ENCODE results near the gene PLPP2. TPM values are rescaled to one million over a fixed set of nuclear protein-coding genes. Genes with fewer than 3 reads are reported as not detected.

The PLPP2 gene
- total RNA-seq, 3 donors from 2014 or later (not counting 1 experiment from before 2014, with no cell fraction given): 0.85 to 6.2 (median 1.0) TPM

DNA sequence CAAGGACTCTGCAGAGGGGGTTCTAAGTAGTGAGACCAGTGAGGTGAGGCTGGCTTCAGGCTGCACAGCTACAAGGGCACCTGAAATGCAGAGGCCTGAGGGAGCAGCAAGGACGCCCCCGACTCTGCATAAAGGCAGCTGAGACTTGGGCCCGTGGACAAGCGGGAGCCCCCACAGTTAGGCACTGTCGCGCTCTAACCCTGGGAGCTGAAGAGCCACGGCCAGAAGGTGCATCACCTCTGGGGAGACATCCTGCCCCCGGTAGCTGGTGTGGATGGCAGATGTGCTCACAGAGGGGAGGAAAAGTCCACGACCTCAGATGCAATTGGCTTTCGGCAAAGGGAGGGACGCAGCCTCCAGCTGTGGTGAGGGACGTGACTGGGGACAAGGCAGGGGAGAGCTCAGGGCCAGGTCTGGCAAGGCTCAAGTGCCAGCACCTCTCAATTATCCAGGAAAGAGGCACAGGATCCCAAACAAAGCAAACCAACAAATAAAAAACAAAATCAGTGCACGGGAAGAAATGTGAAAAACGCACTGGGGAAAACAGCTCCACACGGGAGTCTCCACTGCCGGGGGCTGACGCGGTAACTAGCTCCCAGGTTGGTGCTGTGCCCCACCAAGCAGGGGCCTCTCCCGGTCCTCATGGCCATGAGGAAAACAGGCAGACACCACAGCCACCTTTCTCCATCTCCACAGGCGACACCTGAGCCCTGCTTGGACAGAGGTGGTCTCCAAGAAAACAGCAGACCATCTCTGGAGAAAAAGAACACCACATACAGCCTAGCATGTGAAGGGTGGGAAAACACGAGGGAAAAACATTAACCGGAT, 23.0 kb upstream of the PLPP2 start:
- H3K36me3 ChIP-seq (ENCODE audit: control insufficient read depth, insufficient read depth, low read length): peaks cover 22% of the 10 kb centered on the region
- ATAC-seq (no peak), DNase-seq (no peak)
- Mint-ChIP-seq H3K4me3 (no peak overlapping the region), H3K27me3 (ENCODE audit: low read depth in 2 of 2) (no peaks in the 10 kb centered on the region), H3K4me1 (peaks cover 12 to 14% of the 10 kb centered on the region in 2 donors), H3K9me3 (no peaks in the 10 kb centered on the region), H3K36me3 (no peaks in the 10 kb centered on the region), H3K27ac (no peak overlapping the region)
- no peaks in the 10 kb centered on the region for H3K4me1 ChIP-seq (ENCODE audit: control insufficient read depth, insufficient read depth, low read length)
- no peak overlapping the region for H3K4me3 ChIP-seq (ENCODE audit: low read length)
- H3K27me3 ChIP-seq (ENCODE audit: control insufficient read depth, insufficient read depth, low read length): no peaks in the 10 kb centered on the region
- no peak for TF ChIP-seq CTCF (IDR thresholded peaks at IDR 0.05)
- intact Hi-C loops (cut with micrococcal nuclease): no loop called here
- H3K9me3 ChIP-seq (ENCODE audit: control insufficient read depth, insufficient read depth, low read length): no peaks in the 10 kb centered on the region
- 96% methylated on average over 20 of the region's 22 CpGs for WGBS (ENCODE audit: insufficient coverage)
- H3K27ac ChIP-seq (ENCODE audit: low read length): no peak overlapping the region

- Histone ChIP-seq H3K4me1 (ENCODE audit: control insufficient read depth, insufficient read depth, low read length) (no peaks in the 10 kb centered on the region), H3K27me3 (ENCODE audit: control insufficient read depth, insufficient read depth, low read length) (no peaks in the 10 kb centered on the region), H3K27ac (ENCODE audit: low read length) (no peak overlapping the region), H3K36me3 (ENCODE audit: control insufficient read depth, insufficient read depth, low read length) (peaks cover 22% of the 10 kb centered on the region), H3K4me3 (ENCODE audit: low read length) (no peak overlapping the region), H3K9me3 (ENCODE audit: control insufficient read depth, insufficient read depth, low read length) (no peaks in the 10 kb centered on the region)
- Mint-ChIP-seq H3K4me3 (no peak overlapping the region), H3K27ac (no peak overlapping the region), H3K9me3 (no peaks in the 10 kb centered on the region), H3K36me3 (no peaks in the 10 kb centered on the region), H3K4me1 (peaks cover 11 to 13% of the 10 kb centered on the region in 2 donors), H3K27me3 (ENCODE audit: low read depth in 2 of 2) (no peaks in the 10 kb centered on the region)
- DNase-seq (no peak), ATAC-seq (no peak)
- no peak for TF ChIP-seq CTCF (IDR thresholded peaks at IDR 0.05)
- intact Hi-C loops (cut with micrococcal nuclease): no loop called here
- WGBS (ENCODE audit: insufficient coverage): 94% methylated on average over 23 of the region's 23 CpGs
Observed at GRCh38 chr19:313169-313987, 22.2 kb upstream of the PLPP2 start.

DNA sequence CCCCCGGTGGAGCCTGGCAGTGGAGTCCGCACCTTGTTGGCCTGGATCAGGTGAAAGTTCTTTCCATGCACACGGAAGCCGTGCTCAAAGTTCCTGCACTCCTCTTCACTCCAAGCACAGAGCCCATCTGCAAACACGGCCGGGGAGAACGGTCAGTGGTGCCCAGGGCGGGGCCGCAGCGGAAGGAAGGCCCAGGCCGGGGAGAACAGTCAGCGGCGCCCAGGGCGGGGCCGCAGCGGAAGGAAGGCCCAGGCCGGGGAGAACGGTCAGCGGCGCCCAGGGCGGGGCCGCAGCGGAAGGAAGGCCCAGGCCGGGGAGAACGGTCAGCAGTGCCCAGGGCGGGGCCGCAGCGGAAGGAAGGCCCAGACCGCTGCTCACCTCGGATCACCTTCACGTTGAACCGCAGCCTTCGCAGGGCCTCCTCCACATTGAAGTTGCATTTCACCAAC, 20.6 kb upstream of the PLPP2 start:
- Histone ChIP-seq H3K36me3 (ENCODE audit: control insufficient read depth, insufficient read depth, low read length) (peaks cover 30% of the 10 kb centered on the region), H3K27me3 (ENCODE audit: control insufficient read depth, insufficient read depth, low read length) (no peaks in the 10 kb centered on the region), H3K27ac (ENCODE audit: low read length) (no peak overlapping the region), H3K9me3 (ENCODE audit: control insufficient read depth, insufficient read depth, low read length) (no peaks in the 10 kb centered on the region), H3K4me1 (ENCODE audit: control insufficient read depth, insufficient read depth, low read length) (no peaks in the 10 kb centered on the region), H3K4me3 (ENCODE audit: low read length) (no peak overlapping the region)
- no peak overlapping the region for H3K4me3 Mint-ChIP-seq
- ATAC-seq (no peak), DNase-seq (no peak)
- H3K36me3 Mint-ChIP-seq: no peaks in the 10 kb centered on the region
- 96% methylated on average over 33 of the region's 33 CpGs for WGBS (ENCODE audit: insufficient coverage)
- peaks cover 7 to 9% of the 10 kb centered on the region in 2 donors for H3K4me1 Mint-ChIP-seq
- intact Hi-C loops (cut with micrococcal nuclease): no loop called here
- TF ChIP-seq CTCF (IDR thresholded peaks at IDR 0.05): no peak
- H3K27ac Mint-ChIP-seq: no peak overlapping the region
- no peaks in the 10 kb centered on the region for H3K9me3 Mint-ChIP-seq
- H3K27me3 Mint-ChIP-seq (ENCODE audit: low read depth in 2 of 2): no peaks in the 10 kb centered on the region

Measured in natural killer cell (primary cell).